A549 treated with CORT108297 at 1 μM for 4 hours (cell line): Measurements from ENCODE around the gene CERS6. TPM values are rescaled to one million over a fixed set of nuclear protein-coding genes. Genes with fewer than 3 reads are reported as not detected.

Experiments used
- total RNA-seq: library from RNA; stranded (reverse); fragments of 200-300 nt; extraction: Qiagen RNA extraction; gene quantifications from 5 replicates; pipeline ENCODE4 v1.2.3, GENCODE V29; 2022

CERS6 gene, protein sequence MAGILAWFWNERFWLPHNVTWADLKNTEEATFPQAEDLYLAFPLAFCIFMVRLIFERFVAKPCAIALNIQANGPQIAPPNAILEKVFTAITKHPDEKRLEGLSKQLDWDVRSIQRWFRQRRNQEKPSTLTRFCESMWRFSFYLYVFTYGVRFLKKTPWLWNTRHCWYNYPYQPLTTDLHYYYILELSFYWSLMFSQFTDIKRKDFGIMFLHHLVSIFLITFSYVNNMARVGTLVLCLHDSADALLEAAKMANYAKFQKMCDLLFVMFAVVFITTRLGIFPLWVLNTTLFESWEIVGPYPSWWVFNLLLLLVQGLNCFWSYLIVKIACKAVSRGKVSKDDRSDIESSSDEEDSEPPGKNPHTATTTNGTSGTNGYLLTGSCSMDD
- 13.1 to 16.1 TPM (median 15.2 TPM) in 5 replicates for total RNA-seq

GRCh38 chr2:168455645-168456520 lies at the start of gene CERS6:
TSS of gene CERS6 (plus strand) at chr2:168456272. CDS start at chr2:168456449, 177 bp downstream.

GRCh38 chr2:168801961-168802858 lies 346.1 kb downstream of the CERS6 start, which contains the start of gene NOSTRIN:
TSS of gene NOSTRIN (plus strand) at chr2:168802637. CDS start at chr2:168802647, 10 bp downstream.

Other genes with a start within 250 kb of the CERS6 start
- gene STK39, start 208.7 kb upstream of the CERS6 start, total RNA-seq, result 14.0 to 20.2 TPM (median 17.7 TPM) in 5 replicates